Measurements from ENCODE around the gene RABAC1.
A peak's percentile ranks its signal among the peaks of the same experiment; 100 is the strongest.

RABAC1 gene

GRCh38 chr19:41998246-41999020 is 39.3 kb upstream of the RABAC1 start:
- Histone ChIP-seq H2BK120ac (ENCODE audit: low read depth, low read length) (no peak overlapping the region), H3K4me1 (ENCODE audit: control insufficient read depth in 2 of 2, insufficient read depth in 1 of 2, low read depth in 1 of 2, low read length in 2 of 2) (peaks cover 15 to 39% of the 10 kb centered on the region in 2 donors), H3K4me3 (ENCODE audit: low read length in 2 of 2) (peak overlapping the region in 1 of 2 donors; percentile 24), H2BK15ac (ENCODE audit: low read length) (no peak overlapping the region), H3K9me3 (replicated peaks in 1 of 2; ENCODE audit: control insufficient read depth in 2 of 2, insufficient read depth in 1 of 2, low read depth in 1 of 2, low read length in 2 of 2) (no peaks in the 10 kb centered on the region), H3K27ac (replicated peaks; ENCODE audit: low read length) (no peak overlapping the region), H3K4ac (ENCODE audit: low read length) (no peak overlapping the region), H3K23ac (ENCODE audit: low read depth, low read length, poor library complexity) (peak overlapping the region; percentile 60), H3K18ac (ENCODE audit: low read length) (no peak overlapping the region), H4K91ac (ENCODE audit: low read depth, low read length, poor library complexity) (no peak overlapping the region), H2BK5ac (ENCODE audit: low read length) (peak overlapping the region; percentile 67), H3K14ac (ENCODE audit: low read length) (no peak overlapping the region), H3K9ac (ENCODE audit: low read depth, low read length, poor library complexity) (no peak overlapping the region), H2AK5ac (ENCODE audit: low read depth, low read length) (no peak overlapping the region), H3K36me3 (replicated peaks in 1 of 2; ENCODE audit: control insufficient read depth in 2 of 2, insufficient read depth in 2 of 2, low read length in 2 of 2) (no peaks in the 10 kb centered on the region), H4K8ac (ENCODE audit: low read depth, low read length) (no peak overlapping the region), H2AFZ (ENCODE audit: low read length) (peak overlapping the region; percentile 79), H3K79me1 (ENCODE audit: low read depth, low read length) (no peaks in the 10 kb centered on the region), H3K27me3 (ENCODE audit: control insufficient read depth in 3 of 3, insufficient read depth in 3 of 3, low read depth in 1 of 3, low read length in 3 of 3) (peaks cover 9 to 62% (median 55%) of the 10 kb centered on the region in 3 experiments), H2BK12ac (ENCODE audit: low read length) (no peak overlapping the region), H3K4me2 (ENCODE audit: insufficient read depth, low read length, poor library complexity, severe bottlenecking) (peak overlapping the region; percentile 65)
- DNase-seq (ENCODE audit: low spot score): peak; percentile 66
- WGBS, 2 donors (ENCODE audit: extremely low coverage in 2 of 2, insufficient read length in 2 of 2, insufficient replicate concordance in 1 of 2): no CpG with 5 or more reads among the region's 64 CpGs

- H4K8ac ChIP-seq (ENCODE audit: low read depth, low read length): no peak overlapping the region
- H3K4me3 ChIP-seq (ENCODE audit: low read length in 2 of 2): peak overlapping the region in 1 of 2 donors; percentile 26
- peak overlapping the region; percentile 60 for H3K23ac ChIP-seq (ENCODE audit: low read depth, low read length, poor library complexity)
- no peak overlapping the region for H2BK15ac ChIP-seq (ENCODE audit: low read length)
- peak overlapping the region; percentile 68 for H2AFZ ChIP-seq (ENCODE audit: low read length)
- DNase-seq (ENCODE audit: low spot score): no peak
- H3K14ac ChIP-seq (ENCODE audit: low read length): no peak overlapping the region
- no peak overlapping the region for H4K91ac ChIP-seq (ENCODE audit: low read depth, low read length, poor library complexity)
- no peak overlapping the region for H3K9ac ChIP-seq (ENCODE audit: low read depth, low read length, poor library complexity)
- H2BK5ac ChIP-seq (ENCODE audit: low read length): peak overlapping the region; percentile 67
- no peak overlapping the region for H3K4ac ChIP-seq (ENCODE audit: low read length)
- peaks cover 19 to 43% of the 10 kb centered on the region in 2 donors for H3K4me1 ChIP-seq (ENCODE audit: control insufficient read depth in 2 of 2, insufficient read depth in 1 of 2, low read depth in 1 of 2, low read length in 2 of 2)
- H2BK12ac ChIP-seq (ENCODE audit: low read length): no peak overlapping the region
- H3K79me1 ChIP-seq (ENCODE audit: low read depth, low read length): no peaks in the 10 kb centered on the region
- H3K36me3 ChIP-seq (replicated peaks in 1 of 2; ENCODE audit: control insufficient read depth in 2 of 2, insufficient read depth in 2 of 2, low read length in 2 of 2): no peaks in the 10 kb centered on the region
- H2AK5ac ChIP-seq (ENCODE audit: low read depth, low read length): no peak overlapping the region
- no peak overlapping the region for H3K4me2 ChIP-seq (ENCODE audit: insufficient read depth, low read length, poor library complexity, severe bottlenecking)
- no peaks in the 10 kb centered on the region for H3K9me3 ChIP-seq (replicated peaks in 1 of 2; ENCODE audit: control insufficient read depth in 2 of 2, insufficient read depth in 1 of 2, low read depth in 1 of 2, low read length in 2 of 2)
- peaks cover 9 to 66% (median 53%) of the 10 kb centered on the region in 3 experiments for H3K27me3 ChIP-seq (ENCODE audit: control insufficient read depth in 3 of 3, insufficient read depth in 3 of 3, low read depth in 1 of 3, low read length in 3 of 3)
- H3K18ac ChIP-seq (ENCODE audit: low read length): no peak overlapping the region
- H3K27ac ChIP-seq (replicated peaks; ENCODE audit: low read length): no peak overlapping the region
- no CpG with 5 or more reads among the region's 14 CpGs for WGBS, 2 donors (ENCODE audit: extremely low coverage in 2 of 2, insufficient read length in 2 of 2, insufficient replicate concordance in 1 of 2)
- no peak overlapping the region for H2BK120ac ChIP-seq (ENCODE audit: low read depth, low read length)
These were observed 38.7 kb upstream of the RABAC1 start for GRCh38 chr19:41997851-41998229.

GRCh38 chr19:41997121-41997850 is 38.2 kb upstream of the RABAC1 start:
- no peak overlapping the region for H3K4me3 ChIP-seq (ENCODE audit: low read length in 2 of 2)
- H2BK12ac ChIP-seq (ENCODE audit: low read length): no peak overlapping the region
- no peak overlapping the region for H4K91ac ChIP-seq (ENCODE audit: low read depth, low read length, poor library complexity)
- no peak overlapping the region for H3K18ac ChIP-seq (ENCODE audit: low read length)
- H2BK120ac ChIP-seq (ENCODE audit: low read depth, low read length): no peak overlapping the region
- H4K8ac ChIP-seq (ENCODE audit: low read depth, low read length): no peak overlapping the region
- no peak overlapping the region for H3K4me2 ChIP-seq (ENCODE audit: insufficient read depth, low read length, poor library complexity, severe bottlenecking)
- no peak overlapping the region for H2BK15ac ChIP-seq (ENCODE audit: low read length)
- H3K9ac ChIP-seq (ENCODE audit: low read depth, low read length, poor library complexity): no peak overlapping the region
- no CpG with 5 or more reads among the region's 35 CpGs for WGBS, 2 donors (ENCODE audit: extremely low coverage in 2 of 2, insufficient read length in 2 of 2, insufficient replicate concordance in 1 of 2)
- no peak overlapping the region for H3K27ac ChIP-seq (replicated peaks; ENCODE audit: low read length)
- H3K79me1 ChIP-seq (ENCODE audit: low read depth, low read length): no peaks in the 10 kb centered on the region
- H3K27me3 ChIP-seq (ENCODE audit: control insufficient read depth in 3 of 3, insufficient read depth in 3 of 3, low read depth in 1 of 3, low read length in 3 of 3): peaks cover 9 to 66% (median 49%) of the 10 kb centered on the region in 3 experiments
- H3K4ac ChIP-seq (ENCODE audit: low read length): no peak overlapping the region
- no peak overlapping the region for H3K23ac ChIP-seq (ENCODE audit: low read depth, low read length, poor library complexity)
- H2AK5ac ChIP-seq (ENCODE audit: low read depth, low read length): no peak overlapping the region
- H3K36me3 ChIP-seq (replicated peaks in 1 of 2; ENCODE audit: control insufficient read depth in 2 of 2, insufficient read depth in 2 of 2, low read length in 2 of 2): no peaks in the 10 kb centered on the region
- H2BK5ac ChIP-seq (ENCODE audit: low read length): peak overlapping the region; percentile 67
- H3K14ac ChIP-seq (ENCODE audit: low read length): no peak overlapping the region
- no peaks in the 10 kb centered on the region for H3K9me3 ChIP-seq (replicated peaks in 1 of 2; ENCODE audit: control insufficient read depth in 2 of 2, insufficient read depth in 1 of 2, low read depth in 1 of 2, low read length in 2 of 2)
- H2AFZ ChIP-seq (ENCODE audit: low read length): peak overlapping the region; percentile 15
- peak; percentile 69 for DNase-seq (ENCODE audit: low spot score)
- peaks cover 19 to 48% of the 10 kb centered on the region in 2 donors for H3K4me1 ChIP-seq (ENCODE audit: control insufficient read depth in 2 of 2, insufficient read depth in 1 of 2, low read depth in 1 of 2, low read length in 2 of 2)
